SK-N-SH treated with all-trans-retinoic acid at 6 μM for 48 hours (cell line): ENCODE measurements around the gene ABTB1.

Source experiments
- CSDC2 ChIP-seq: fragments of 250-450 bp; sonication (Bioruptor Pico); IDR thresholded peaks from 2 replicates; pipeline ENCODE4 v1.5.0; 2020; ENCODE audit warnings: mild to moderate bottlenecking, moderate library complexity
- ESRRG ChIP-seq: fragments of 250-450 bp; sonication (Bioruptor Pico); IDR thresholded peaks from 2 replicates; pipeline ENCODE4 v1.6.1; 2021; ENCODE audit warnings: mild to moderate bottlenecking
- GLIS3 ChIP-seq: fragments of 250-450 bp; sonication (Bioruptor Pico); IDR thresholded peaks from 2 replicates; pipeline ENCODE4 v1.5.0; 2020; ENCODE audit warnings: mild to moderate bottlenecking, moderate library complexity
- PPARA ChIP-seq: fragments of 250-450 bp; sonication (Bioruptor Pico); IDR thresholded peaks from 2 replicates; pipeline ENCODE4 v1.5.0; 2020; ENCODE audit warnings: mild to moderate bottlenecking, borderline replicate concordance
- RARB ChIP-seq: fragments of 250-450 bp; sonication (Bioruptor Pico); IDR thresholded peaks from 2 replicates; pipeline ENCODE4 v1.8.0; 2021; ENCODE audit warnings: mild to moderate bottlenecking, moderate library complexity
- TOX ChIP-seq: fragments of 250-450 bp; sonication (Bioruptor Pico); IDR thresholded peaks from 2 replicates; pipeline ENCODE4 v1.8.0; 2021; ENCODE audit warnings: mild to moderate bottlenecking, moderate library complexity, borderline replicate concordance
- ZFP3 ChIP-seq: fragments of 250-450 bp; sonication (Bioruptor Pico); IDR thresholded peaks from 2 replicates; pipeline ENCODE4 v1.5.0; 2020; ENCODE audit warnings: mild to moderate bottlenecking, moderate library complexity
- TF ChIP-seq, protein P1 (sequence below): fragments of 250-450 bp; sonication (Bioruptor Pico); IDR thresholded peaks from 2 replicates; pipeline ENCODE4 v1.5.0; 2020; ENCODE audit warnings: mild to moderate bottlenecking, moderate library complexity

DNA sequence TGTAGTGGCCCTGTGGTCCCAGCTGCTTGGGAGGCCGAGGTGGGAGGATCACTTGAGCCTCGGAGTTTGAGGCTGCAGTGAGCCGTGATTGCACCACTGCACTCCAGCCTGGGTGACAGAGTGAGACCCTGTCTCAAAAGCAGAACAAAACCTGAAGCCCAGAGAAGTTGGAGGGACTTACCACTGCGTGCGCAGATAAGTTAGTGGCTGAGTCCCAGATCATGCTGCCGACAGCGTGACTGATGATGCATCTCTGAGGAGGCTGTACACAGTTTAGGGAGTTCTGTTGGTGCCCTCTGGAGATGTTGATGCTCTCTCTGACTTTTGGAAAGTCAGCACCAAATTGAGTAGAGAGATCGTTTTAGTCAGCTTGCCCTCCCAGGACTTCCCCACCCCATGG is 15.8 kb upstream of the ABTB1 start:
- TF ChIP-seq RARB (CRISPR knock-in tag) (no peak), CSDC2 (CRISPR knock-in tag) (no peak), TOX (CRISPR knock-in tag) (no peak), GLIS3 (CRISPR knock-in tag) (no peak), ZFP3 (CRISPR knock-in tag) (no peak), PPARA (no peak), ESRRG (no peak)
- TF ChIP-seq, protein P1, sequence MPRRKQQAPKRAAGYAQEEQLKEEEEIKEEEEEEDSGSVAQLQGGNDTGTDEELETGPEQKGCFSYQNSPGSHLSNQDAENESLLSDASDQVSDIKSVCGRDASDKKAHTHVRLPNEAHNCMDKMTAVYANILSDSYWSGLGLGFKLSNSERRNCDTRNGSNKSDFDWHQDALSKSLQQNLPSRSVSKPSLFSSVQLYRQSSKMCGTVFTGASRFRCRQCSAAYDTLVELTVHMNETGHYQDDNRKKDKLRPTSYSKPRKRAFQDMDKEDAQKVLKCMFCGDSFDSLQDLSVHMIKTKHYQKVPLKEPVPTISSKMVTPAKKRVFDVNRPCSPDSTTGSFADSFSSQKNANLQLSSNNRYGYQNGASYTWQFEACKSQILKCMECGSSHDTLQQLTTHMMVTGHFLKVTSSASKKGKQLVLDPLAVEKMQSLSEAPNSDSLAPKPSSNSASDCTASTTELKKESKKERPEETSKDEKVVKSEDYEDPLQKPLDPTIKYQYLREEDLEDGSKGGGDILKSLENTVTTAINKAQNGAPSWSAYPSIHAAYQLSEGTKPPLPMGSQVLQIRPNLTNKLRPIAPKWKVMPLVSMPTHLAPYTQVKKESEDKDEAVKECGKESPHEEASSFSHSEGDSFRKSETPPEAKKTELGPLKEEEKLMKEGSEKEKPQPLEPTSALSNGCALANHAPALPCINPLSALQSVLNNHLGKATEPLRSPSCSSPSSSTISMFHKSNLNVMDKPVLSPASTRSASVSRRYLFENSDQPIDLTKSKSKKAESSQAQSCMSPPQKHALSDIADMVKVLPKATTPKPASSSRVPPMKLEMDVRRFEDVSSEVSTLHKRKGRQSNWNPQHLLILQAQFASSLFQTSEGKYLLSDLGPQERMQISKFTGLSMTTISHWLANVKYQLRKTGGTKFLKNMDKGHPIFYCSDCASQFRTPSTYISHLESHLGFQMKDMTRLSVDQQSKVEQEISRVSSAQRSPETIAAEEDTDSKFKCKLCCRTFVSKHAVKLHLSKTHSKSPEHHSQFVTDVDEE (CRISPR knock-in tag), result no peak
